IMR-90 (cell line): ENCODE data around the gene LPAR1.

Experiments used
- CEBPB ChIP-seq: IDR thresholded peaks from 2 replicates; pipeline ENCODE4 v1.6.1; 2012; ENCODE audit warnings: low read depth, low read length, improper control_type of control experiment
- CHD1 ChIP-seq: IDR thresholded peaks from 2 replicates; pipeline ENCODE4 v1.6.1; 2012; ENCODE audit warnings: low read depth, low read length, improper control_type of control experiment
- CTCF ChIP-seq: conservative IDR thresholded peaks from 2 replicates; pipeline ENCODE4 v1.5.1; 2012; ENCODE audit warnings: mild to moderate bottlenecking, low read depth, low read length, improper control_type of control experiment
- ELK1 ChIP-seq: fragments of 150-350 bp; IDR thresholded peaks from 2 replicates; pipeline ENCODE4 v1.6.1; 2016; ENCODE audit warnings: low read depth, mild to moderate bottlenecking, low read length, moderate library complexity, borderline replicate concordance
- FOS ChIP-seq: fragments of 150-350 bp; IDR thresholded peaks from 2 replicates; pipeline ENCODE4 v1.6.1; 2016; ENCODE audit warnings: low read depth, low read length
- MAFK ChIP-seq: IDR thresholded peaks from 2 replicates; pipeline ENCODE4 v1.6.1; 2012; ENCODE audit warnings: low read depth, low read length, improper control_type of control experiment
- MAZ ChIP-seq: IDR thresholded peaks from 2 replicates; pipeline ENCODE4 v1.6.1; 2012; ENCODE audit warnings: low read depth, mild to moderate bottlenecking, low read length, improper control_type of control experiment, moderate library complexity, borderline replicate concordance
- MXI1 ChIP-seq: IDR thresholded peaks from 2 replicates; pipeline ENCODE4 v1.6.1; 2012; ENCODE audit warnings: low read depth, mild to moderate bottlenecking, low read length, moderate library complexity, borderline replicate concordance
- POLR2A ChIP-seq: IDR thresholded peaks from 2 replicates; pipeline ENCODE4 v1.6.1; 2012; ENCODE audit warnings: mild to moderate bottlenecking, low read depth, low read length
- RAD21 ChIP-seq: IDR thresholded peaks from 2 replicates; pipeline ENCODE4 v1.6.1; 2012; ENCODE audit warnings: low read length, improper control_type of control experiment
- RCOR1 ChIP-seq: IDR thresholded peaks from 2 replicates; pipeline ENCODE4 v1.6.1; 2012; ENCODE audit warnings: mild to moderate bottlenecking, low read length, improper control_type of control experiment; ENCODE audit not compliant: insufficient replicate concordance
- RFX5 ChIP-seq: IDR thresholded peaks from 2 replicates; pipeline ENCODE4 v1.8.0; 2012; ENCODE audit warnings: low read depth, mild to moderate bottlenecking, low read length, moderate library complexity
- SMC3 ChIP-seq: fragments of 150-350 bp; IDR thresholded peaks from 2 replicates; pipeline ENCODE4 v1.6.1; 2016; ENCODE audit warnings: low read depth, mild to moderate bottlenecking, antibody characterized with exemption, low read length, moderate library complexity

GRCh38 chr9:110864011-110864410, 174.3 kb downstream of the LPAR1 start:
- no peak for TF ChIP-seq CTCF
- no peak for TF ChIP-seq RAD21
- TF ChIP-seq POLR2A: no peak
- TF ChIP-seq FOS: no peak
- no peak for TF ChIP-seq RFX5
- TF ChIP-seq RCOR1: no peak
- no peak for TF ChIP-seq MAFK
- TF ChIP-seq CHD1: no peak
- no peak for TF ChIP-seq MAZ
- TF ChIP-seq CEBPB: no peak
- no peak for TF ChIP-seq ELK1
- no peak for TF ChIP-seq MXI1
- TF ChIP-seq SMC3: no peak
